ENCODE data around the gene SETD2. TPM values are rescaled to one million over a fixed set of nuclear protein-coding genes. Genes with fewer than 3 reads are reported as not detected.
"Not testable (repeated sequence)": the region's sequence is repeated elsewhere in the genome, so short reads cannot be mapped to it uniquely, and the experiment has no call there.

Gene SETD2
- total RNA-seq, 1 experiment from 2014 or later: 47.7 TPM

- H3K27ac ChIP-seq: no peak overlapping the region
- H3K9me2 ChIP-seq (ENCODE audit: insufficient read depth): no peaks in the 10 kb centered on the region
- ChIA-PET POLR2A (ENCODE audit: unreplicated experiment) (interaction anchor here (0.6 kb wide), 1 partner anchor 15 kb away, joined by 5 read pairs; the partner anchor contains the start of gene SETD2), CTCF (no interaction called here)
- TF ChIP-seq CTCF (conservative IDR thresholded peaks at IDR 0.05): no peak
- TF ChIP-seq EZH2 (IDR thresholded peaks at IDR 0.05; ENCODE audit: low read depth): no peak
- no peaks in the 10 kb centered on the region for H3F3A ChIP-seq (ENCODE audit: insufficient read depth, low read depth)
- H3K79me2 ChIP-seq (ENCODE audit: low read depth): peaks cover 98% of the 10 kb centered on the region
- no peaks in the 10 kb centered on the region for H3K9me3 ChIP-seq (ENCODE audit: insufficient read depth, low read depth)
- H2AFZ ChIP-seq: no peak overlapping the region
- H3K36me3 ChIP-seq (ENCODE audit: low read depth): no peaks in the 10 kb centered on the region
- H3K27me3 ChIP-seq (ENCODE audit: insufficient read depth, low read depth): no peaks in the 10 kb centered on the region
- H3K4me2 ChIP-seq: no peak overlapping the region
- BruUV-seq (replicated peaks): no TSS peak
- intact Hi-C loops (cut with micrococcal nuclease; ENCODE audit: unreplicated experiment): no loop called here
- peaks cover 57% of the 10 kb centered on the region for H4K20me1 ChIP-seq (ENCODE audit: insufficient read depth)
- no peak overlapping the region for H3K4me3 ChIP-seq
- no peaks in the 10 kb centered on the region for H3K4me1 ChIP-seq (replicated peaks; ENCODE audit: insufficient read depth)
- DNase-seq: no peak
These were observed 14.5 kb downstream of the SETD2 start for GRCh38 chr3:47149339-47149933.

- Histone ChIP-seq H3K27me3 (ENCODE audit: insufficient read depth, low read depth) (no peaks in the 10 kb centered on the region), H3K27ac (no peak overlapping the region), H3K79me2 (ENCODE audit: low read depth) (peaks cover 96% of the 10 kb centered on the region), H4K20me1 (ENCODE audit: insufficient read depth) (peaks cover 50% of the 10 kb centered on the region), H3F3A (ENCODE audit: insufficient read depth, low read depth) (no peaks in the 10 kb centered on the region), H3K9me2 (ENCODE audit: insufficient read depth) (no peaks in the 10 kb centered on the region), H3K4me2 (no peak overlapping the region), H3K4me3 (no peak overlapping the region), H3K9me3 (ENCODE audit: insufficient read depth, low read depth) (no peaks in the 10 kb centered on the region), H2AFZ (no peak overlapping the region), H3K36me3 (ENCODE audit: low read depth) (no peaks in the 10 kb centered on the region), H3K4me1 (replicated peaks; ENCODE audit: insufficient read depth) (no peaks in the 10 kb centered on the region)
- intact Hi-C loops (cut with micrococcal nuclease; ENCODE audit: unreplicated experiment): no loop called here
- ChIA-PET POLR2A (ENCODE audit: unreplicated experiment) (no interaction called here), CTCF (no interaction called here)
- TF ChIP-seq CTCF (conservative IDR thresholded peaks at IDR 0.05) (no peak), EZH2 (IDR thresholded peaks at IDR 0.05; ENCODE audit: low read depth) (no peak)
- no TSS peak for BruUV-seq (replicated peaks)
- DNase-seq: no peak
These were observed 18.6 kb downstream of the SETD2 start for GRCh38 chr3:47145272-47145671.

- H4K20me1 ChIP-seq (ENCODE audit: insufficient read depth): peaks cover 37% of the 10 kb centered on the region
- no TSS peak for BruUV-seq (replicated peaks)
These were observed 20.8 kb downstream of the SETD2 start for GRCh38 chr3:47143068-47143467.

GRCh38 chr3:47142536-47142935, 21.4 kb downstream of the SETD2 start:
- H3K4me3 ChIP-seq; H3K27me3 ChIP-seq (ENCODE audit: insufficient read depth, low read depth); H3F3A ChIP-seq (ENCODE audit: insufficient read depth, low read depth); H2AFZ ChIP-seq; POLR2A ChIA-PET (ENCODE audit: unreplicated experiment); H3K36me3 ChIP-seq (ENCODE audit: low read depth); H3K9me3 ChIP-seq (ENCODE audit: insufficient read depth, low read depth); H3K9me2 ChIP-seq (ENCODE audit: insufficient read depth); H3K4me1 ChIP-seq (replicated peaks; ENCODE audit: insufficient read depth); BruUV-seq (replicated peaks); DNase-seq; H3K27ac ChIP-seq; H3K4me2 ChIP-seq; intact Hi-C loops (cut with micrococcal nuclease; ENCODE audit: unreplicated experiment): not testable (repeated sequence)
- peaks cover 36% of the 10 kb centered on the region for H4K20me1 ChIP-seq (ENCODE audit: insufficient read depth)
- H3K79me2 ChIP-seq (ENCODE audit: low read depth): peaks cover 97% of the 10 kb centered on the region
- CTCF ChIA-PET: interaction anchor here (0.7 kb wide), 1 partner anchor 83 kb away, joined by 12 read pairs; no protein-coding TSS in a partner anchor

More at GRCh38 chr3:47143068-47143467, 20.8 kb downstream of the SETD2 start:
- Histone ChIP-seq H2AFZ (no peak overlapping the region), H3K9me3 (ENCODE audit: insufficient read depth, low read depth) (no peaks in the 10 kb centered on the region), H3F3A (ENCODE audit: insufficient read depth, low read depth) (no peaks in the 10 kb centered on the region), H3K79me2 (ENCODE audit: low read depth) (peaks cover 96% of the 10 kb centered on the region), H3K27ac (no peak overlapping the region), H3K4me1 (replicated peaks; ENCODE audit: insufficient read depth) (no peaks in the 10 kb centered on the region), H3K36me3 (ENCODE audit: low read depth) (no peaks in the 10 kb centered on the region), H3K4me2 (no peak overlapping the region), H3K4me3 (no peak overlapping the region), H3K9me2 (ENCODE audit: insufficient read depth) (no peaks in the 10 kb centered on the region), H3K27me3 (ENCODE audit: insufficient read depth, low read depth) (no peaks in the 10 kb centered on the region)
- no peak for DNase-seq
- ChIA-PET CTCF (interaction anchor here (0.6 to 0.7 kb wide), 2 partner anchors 23 to 82 kb away, joined by 3 to 12 read pairs; no protein-coding TSS in a partner anchor), POLR2A (ENCODE audit: unreplicated experiment) (no interaction called here)
- no peak for TF ChIP-seq CTCF (conservative IDR thresholded peaks at IDR 0.05)
- TF ChIP-seq EZH2 (IDR thresholded peaks at IDR 0.05; ENCODE audit: low read depth): no peak
- intact Hi-C loops (cut with micrococcal nuclease; ENCODE audit: unreplicated experiment): no loop called here

GRCh38 chr3:47140973-47141461, 22.9 kb downstream of the SETD2 start:
- H3F3A ChIP-seq (ENCODE audit: insufficient read depth, low read depth); intact Hi-C loops (cut with micrococcal nuclease; ENCODE audit: unreplicated experiment); H3K27me3 ChIP-seq (ENCODE audit: insufficient read depth, low read depth); H2AFZ ChIP-seq; H3K4me2 ChIP-seq; CTCF ChIA-PET; H3K36me3 ChIP-seq (ENCODE audit: low read depth); H3K9me2 ChIP-seq (ENCODE audit: insufficient read depth); H3K27ac ChIP-seq; H3K4me3 ChIP-seq; H3K9me3 ChIP-seq (ENCODE audit: insufficient read depth, low read depth); BruUV-seq (replicated peaks); H3K4me1 ChIP-seq (replicated peaks; ENCODE audit: insufficient read depth); DNase-seq: not testable (repeated sequence)
- H3K79me2 ChIP-seq (ENCODE audit: low read depth): peaks cover 93% of the 10 kb centered on the region
- H4K20me1 ChIP-seq (ENCODE audit: insufficient read depth): peaks cover 43% of the 10 kb centered on the region
- POLR2A ChIA-PET (ENCODE audit: unreplicated experiment): interaction anchor here (0.6 kb wide), 1 partner anchor 15 kb away, joined by 5 read pairs; no protein-coding TSS in a partner anchor

Data from PC-9 (cell line).